Adrenal gland (tissue), 5 donors: ENCODE data around the gene NCOA4.

Experiments
- POLR2A ChIP-seq, 2 donors: fragments of 450-650 bp; IDR thresholded peaks; one replicate each; pipeline ENCODE4 v1.6.1; 2017; ENCODE audit warnings: antibody characterized with exemption in 2 of 2, mild to moderate bottlenecking in 2 of 2, moderate library complexity in 1 of 2
- TF ChIP-seq, protein P1 (sequence below), 6 experiments: fragments of 450-650 bp in 4 of 6; fragments of 200-600 bp in 2 of 6; sonication (generic) in 1 of 6; IDR thresholded peaks; 1 replicate in 5 of 6; 2 replicates in 1 of 6; pipeline versions ENCODE4 v1.5.1 to v1.8.0; 2016 to 2021; ENCODE audit warnings: antibody characterized with exemption in 6 of 6, mild to moderate bottlenecking in 2 of 6, moderate library complexity in 1 of 6
- donor health status: DM: no; HTN: no; CAD: no.

DNA sequence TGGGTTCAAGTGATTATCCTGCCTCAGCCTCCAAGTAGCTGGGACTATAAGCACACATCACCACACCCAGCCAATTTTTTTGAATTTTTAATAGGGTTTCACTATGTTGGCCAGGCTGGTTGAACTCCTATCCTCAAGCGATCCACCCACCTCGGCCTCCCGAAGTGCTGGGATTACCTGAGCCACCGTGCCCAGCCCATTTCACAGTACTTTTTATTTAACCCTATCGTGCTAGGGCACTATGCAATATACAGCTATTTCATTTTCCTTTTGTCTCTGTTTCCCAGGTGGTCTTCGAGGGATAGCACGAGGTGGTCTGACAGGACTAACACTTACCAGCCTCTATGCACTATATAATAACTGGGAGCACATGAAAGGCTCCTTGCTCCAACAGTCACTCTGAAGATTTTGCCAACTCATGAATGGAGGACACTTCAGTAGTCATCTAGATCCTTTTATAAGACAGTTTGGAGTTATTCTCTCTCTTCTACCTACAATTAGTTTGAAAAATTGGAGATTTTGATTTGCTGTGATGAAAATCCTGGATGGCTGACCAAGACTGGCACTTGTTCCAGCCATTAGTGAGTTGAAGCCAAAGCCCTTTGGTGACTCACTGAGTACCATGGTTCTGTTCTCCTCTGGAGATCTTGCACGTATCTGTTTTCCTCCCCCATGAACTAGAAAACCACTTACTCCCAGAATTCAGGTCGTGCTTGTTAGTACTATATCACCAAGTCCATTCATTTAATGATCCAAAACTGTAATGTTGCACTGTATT lies 27.3 kb downstream of the NCOA4 start:
- no peak for TF ChIP-seq POLR2A (IDR thresholded peaks at IDR 0.05)
- TF ChIP-seq, protein P1, sequence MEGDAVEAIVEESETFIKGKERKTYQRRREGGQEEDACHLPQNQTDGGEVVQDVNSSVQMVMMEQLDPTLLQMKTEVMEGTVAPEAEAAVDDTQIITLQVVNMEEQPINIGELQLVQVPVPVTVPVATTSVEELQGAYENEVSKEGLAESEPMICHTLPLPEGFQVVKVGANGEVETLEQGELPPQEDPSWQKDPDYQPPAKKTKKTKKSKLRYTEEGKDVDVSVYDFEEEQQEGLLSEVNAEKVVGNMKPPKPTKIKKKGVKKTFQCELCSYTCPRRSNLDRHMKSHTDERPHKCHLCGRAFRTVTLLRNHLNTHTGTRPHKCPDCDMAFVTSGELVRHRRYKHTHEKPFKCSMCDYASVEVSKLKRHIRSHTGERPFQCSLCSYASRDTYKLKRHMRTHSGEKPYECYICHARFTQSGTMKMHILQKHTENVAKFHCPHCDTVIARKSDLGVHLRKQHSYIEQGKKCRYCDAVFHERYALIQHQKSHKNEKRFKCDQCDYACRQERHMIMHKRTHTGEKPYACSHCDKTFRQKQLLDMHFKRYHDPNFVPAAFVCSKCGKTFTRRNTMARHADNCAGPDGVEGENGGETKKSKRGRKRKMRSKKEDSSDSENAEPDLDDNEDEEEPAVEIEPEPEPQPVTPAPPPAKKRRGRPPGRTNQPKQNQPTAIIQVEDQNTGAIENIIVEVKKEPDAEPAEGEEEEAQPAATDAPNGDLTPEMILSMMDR (IDR thresholded peaks at IDR 0.05): no peak
